Endothelial cell of umbilical vein (primary cell): ENCODE data around the gene NADSYN1. TPM values are rescaled to one million over a fixed set of nuclear protein-coding genes. Genes with fewer than 3 reads are reported as not detected.

ENCODE experiments used
- BruUV-seq: library from RNA; stranded (reverse); fragments of 400-500 nt; replicated peaks from 2 replicates; lab custom pipeline; 2021; lab: Mats Ljungman, UMichigan
- CTCF ChIA-PET: fragments of 300-600, 350-600 bp; sonication (Branson Sonifier 250); formaldehyde crosslinking; loops from one replicate; lab custom pipeline; 2021; ENCODE audit warnings: antibody characterized with exemption, inconsistent platforms; lab: Charles Lee
- POLR2A ChIA-PET: fragments of 300-600, 350-600 bp; sonication (Branson Sonifier 250); formaldehyde crosslinking; loops from one replicate; lab custom pipeline; 2021; ENCODE audit warnings: antibody characterized with exemption, inconsistent platforms; lab: Charles Lee
- DNase-seq: peaks from one replicate; pipeline ENCODE4 v3.0.0-alpha.2; 2011; ENCODE audit warnings: low read depth, low spot score
- FAIRE-seq: peaks from 2 replicates; lab custom pipeline; 2011; peaks lifted over from hg19 to GRCh38; lab: Jason Lieb, UNC
- H2AFZ ChIP-seq: 2 replicates; pipeline ENCODE4 v1.6.0; 2012; ENCODE audit warnings: low read depth, low read length, control low read depth, inconsistent platforms
- H3K27ac ChIP-seq: 2 replicates; pipeline ENCODE4 v1.5.1; 2011; ENCODE audit warnings: low read depth, mild to moderate bottlenecking, control low read depth, low read length, moderate library complexity; ENCODE audit not compliant: insufficient read depth
- H3K27me3 ChIP-seq, 2 experiments: 2 replicates each; pipeline versions ENCODE4 v1.6.0 to v1.6.1; 2011; ENCODE audit warnings: low read length in 2 of 2, mixed read lengths in 1 of 2; ENCODE audit not compliant: control insufficient read depth in 2 of 2, insufficient read depth in 2 of 2
- H3K36me3 ChIP-seq, 2 experiments: 2 replicates in 1 of 2; 3 replicates in 1 of 2; pipeline ENCODE4 v1.5.1; 2011; ENCODE audit warnings: low read length in 2 of 2, mild to moderate bottlenecking in 1 of 2, moderate library complexity in 1 of 2; ENCODE audit not compliant: control insufficient read depth in 2 of 2, insufficient read depth in 2 of 2; ENCODE audit errors: extremely low read depth in 1 of 2
- H3K4me1 ChIP-seq: 3 replicates; pipeline ENCODE4 v1.5.1; 2011; ENCODE audit warnings: mild to moderate bottlenecking, low read length; ENCODE audit not compliant: control insufficient read depth, insufficient read depth; ENCODE audit errors: extremely low read depth
- H3K4me2 ChIP-seq: 2 replicates; pipeline ENCODE4 v1.6.1; 2011; ENCODE audit warnings: low read length, control low read depth, mixed read lengths; ENCODE audit not compliant: insufficient read depth
- H3K4me3 ChIP-seq, 3 experiments: fragments of 200-600 bp in 1 of 3; sonication (generic), shearing (Covaris generic) in 1 of 3; replicated peaks in 1 of 3; 2 replicates each; pipeline ENCODE4 v1.5.1; 2011 to 2016; ENCODE audit warnings: control low read depth in 3 of 3, low read length in 3 of 3, mild to moderate bottlenecking in 2 of 3, inconsistent platforms in 1 of 3, low read depth in 1 of 3, moderate library complexity in 1 of 3; ENCODE audit not compliant: insufficient read depth in 1 of 3
- H3K79me2 ChIP-seq: 2 replicates; pipeline ENCODE4 v1.6.0; 2012; ENCODE audit warnings: low read length, inconsistent platforms; ENCODE audit not compliant: control insufficient read depth, insufficient read depth
- H3K9ac ChIP-seq: replicated peaks from 2 replicates; pipeline ENCODE3; 2011; ENCODE audit warnings: low read length, control low read depth; ENCODE audit not compliant: insufficient read depth; ENCODE audit errors: extremely low read depth
- H3K9me1 ChIP-seq: replicated peaks from 3 replicates; pipeline ENCODE4 v1.6.0; 2011; ENCODE audit warnings: mild to moderate bottlenecking, low read length; ENCODE audit not compliant: control insufficient read depth, insufficient read depth; ENCODE audit errors: extremely low read depth
- H3K9me3 ChIP-seq: replicated peaks from 2 replicates; pipeline ENCODE4 v1.5.1; 2012; ENCODE audit warnings: low read length, inconsistent platforms; ENCODE audit not compliant: control insufficient read depth, insufficient read depth
- H4K20me1 ChIP-seq: replicated peaks from 2 replicates; pipeline ENCODE3; 2011; ENCODE audit warnings: mild to moderate bottlenecking, low read length; ENCODE audit not compliant: control insufficient read depth, insufficient read depth; ENCODE audit errors: extremely low read depth
- EZH2 ChIP-seq: IDR thresholded peaks from 2 replicates; pipeline ENCODE4 v1.6.1; 2012; ENCODE audit warnings: borderline replicate concordance, low read depth, mild to moderate bottlenecking, moderate library complexity, low read length, inconsistent platforms; ENCODE audit not compliant: severe bottlenecking
- FOS ChIP-seq: IDR thresholded peaks from 2 replicates; pipeline ENCODE4 v1.6.1; 2011; ENCODE audit warnings: mild to moderate bottlenecking, low read length, moderate library complexity, borderline replicate concordance; ENCODE audit not compliant: insufficient read depth
- GATA2 ChIP-seq: IDR thresholded peaks from 2 replicates; pipeline ENCODE4 v1.7.0; 2011; ENCODE audit warnings: low read depth, mild to moderate bottlenecking, moderate library complexity, mixed read lengths, low read length; ENCODE audit not compliant: insufficient read length, insufficient read depth
- JUN ChIP-seq: IDR thresholded peaks from 2 replicates; pipeline ENCODE4 v1.6.1; 2011; ENCODE audit warnings: borderline replicate concordance, low read depth; ENCODE audit not compliant: insufficient read length, insufficient read depth
- MYC ChIP-seq: IDR thresholded peaks from one replicate; pipeline ENCODE4 v1.6.1; 2011; ENCODE audit warnings: mild to moderate bottlenecking, low read depth, low read length
- POLR2A ChIP-seq: IDR thresholded peaks from 2 replicates; pipeline ENCODE4 v1.6.1; 2012; ENCODE audit warnings: low read depth, mild to moderate bottlenecking, control low read depth, low read length
- POLR2AphosphoS5 ChIP-seq: IDR thresholded peaks from 2 replicates; pipeline ENCODE4 v1.6.1; 2012; ENCODE audit warnings: low read depth, mild to moderate bottlenecking, control low read depth, low read length, moderate library complexity; ENCODE audit not compliant: insufficient read depth
- dilution Hi-C: fragments of 300-500 bp; cut with MboI; formaldehyde crosslinking; loops from one replicate; pipeline ENCODE4 v1.15.0; 2019; ENCODE audit warnings: low sequenced_read_pairs; ENCODE audit not compliant: extremely low pct_ligation_motif_present
- intact Hi-C: fragments of 100-400 bp; cut with micrococcal nuclease; formaldehyde crosslinking; loops from one replicate; pipeline ENCODE4 v1.10.0; 2022
- polyA plus RNA-seq, 4 experiments: library from polyadenylated mRNA; depleted of rRNA in 3 of 4; stranded (reverse) in 3 of 4; unstranded in 1 of 4; fragments of >200 nt; gene quantifications; 2 replicates each; pipeline versions ENCODE4 v1.2.1 to v1.2.3, GENCODE V29; 2011 to 2012; ENCODE audit warnings: missing spikeins in 1 of 4
- total RNA-seq: library from RNA; stranded (reverse); gene quantifications from 2 replicates; pipeline ENCODE4 v1.2.3, GENCODE V29; 2021
- TF ChIP-seq, protein P1 (sequence below): IDR thresholded peaks from 2 replicates; pipeline ENCODE4 v1.6.1; 2011; ENCODE audit not compliant: insufficient read depth, insufficient read length
- TF ChIP-seq, protein P2 (sequence below), 2 donors: IDR thresholded peaks; 1 replicate in 1 of 2; 2 replicates in 1 of 2; pipeline ENCODE4 v1.5.1; 2011; ENCODE audit warnings: low read length in 2 of 2, mild to moderate bottlenecking in 2 of 2, moderate library complexity in 2 of 2, control low read depth in 1 of 2, inconsistent platforms in 1 of 2, low read depth in 1 of 2; ENCODE audit not compliant: insufficient read depth in 1 of 2; ENCODE audit errors: extremely low read depth in 1 of 2

NADSYN1 gene
- total and polyA plus RNA-seq, 2 donors (not counting 3 experiments of a cell fraction or from before 2014, with no cell fraction given): 77.5 to 99.2 TPM

DNA sequence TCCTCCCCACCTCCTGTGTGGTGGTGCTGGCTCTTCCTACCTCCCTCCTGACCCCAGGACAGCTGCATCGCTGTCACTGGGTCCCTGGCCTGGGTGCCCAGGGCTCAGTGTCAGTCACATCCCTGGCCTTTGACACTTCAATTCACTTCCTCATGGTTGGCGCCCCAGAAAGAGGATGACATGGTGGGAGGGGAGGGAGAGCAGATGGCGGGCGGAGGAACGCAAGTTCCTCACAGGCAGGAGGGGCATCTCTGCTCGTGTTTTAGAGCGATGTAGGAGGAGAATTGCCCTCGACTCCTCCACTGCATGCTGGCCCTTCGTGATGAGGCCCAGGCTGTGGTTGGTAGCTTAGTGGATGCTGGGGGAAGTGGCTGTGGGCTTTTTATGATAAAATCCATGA is 38.9 kb downstream of the NADSYN1 start:
- dilution Hi-C loops: no loop called here

More for the DNA sequence above, 38.9 kb downstream of the NADSYN1 start:
- CTCF ChIA-PET: no interaction called here
- peaks cover 6 to 26% of the 10 kb centered on the region in 2 experiments for H3K36me3 ChIP-seq
- intact Hi-C loops: no loop called here
- POLR2A ChIA-PET: no interaction called here
- H3K4me3 ChIP-seq: no peak overlapping the region
- no peaks in the 10 kb centered on the region for H3K79me2 ChIP-seq
- H3K9ac ChIP-seq: no peak overlapping the region
- no TSS peak for BruUV-seq
- H3K4me1 ChIP-seq: peaks cover 25% of the 10 kb centered on the region
- DNase-seq (no peak), FAIRE-seq (no peak)
- no peak overlapping the region for H3K27ac ChIP-seq
- H2AFZ ChIP-seq: no peak overlapping the region
- H3K27me3 ChIP-seq: no peaks in the 10 kb centered on the region
- TF ChIP-seq MYC (no peak), POLR2A (no peak), FOS (no peak), JUN (no peak), POLR2AphosphoS5 (no peak), GATA2 (no peak), EZH2 (no peak)
- TF ChIP-seq, protein P1, sequence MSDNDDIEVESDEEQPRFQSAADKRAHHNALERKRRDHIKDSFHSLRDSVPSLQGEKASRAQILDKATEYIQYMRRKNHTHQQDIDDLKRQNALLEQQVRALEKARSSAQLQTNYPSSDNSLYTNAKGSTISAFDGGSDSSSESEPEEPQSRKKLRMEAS: no peak
- TF ChIP-seq, protein P2, sequence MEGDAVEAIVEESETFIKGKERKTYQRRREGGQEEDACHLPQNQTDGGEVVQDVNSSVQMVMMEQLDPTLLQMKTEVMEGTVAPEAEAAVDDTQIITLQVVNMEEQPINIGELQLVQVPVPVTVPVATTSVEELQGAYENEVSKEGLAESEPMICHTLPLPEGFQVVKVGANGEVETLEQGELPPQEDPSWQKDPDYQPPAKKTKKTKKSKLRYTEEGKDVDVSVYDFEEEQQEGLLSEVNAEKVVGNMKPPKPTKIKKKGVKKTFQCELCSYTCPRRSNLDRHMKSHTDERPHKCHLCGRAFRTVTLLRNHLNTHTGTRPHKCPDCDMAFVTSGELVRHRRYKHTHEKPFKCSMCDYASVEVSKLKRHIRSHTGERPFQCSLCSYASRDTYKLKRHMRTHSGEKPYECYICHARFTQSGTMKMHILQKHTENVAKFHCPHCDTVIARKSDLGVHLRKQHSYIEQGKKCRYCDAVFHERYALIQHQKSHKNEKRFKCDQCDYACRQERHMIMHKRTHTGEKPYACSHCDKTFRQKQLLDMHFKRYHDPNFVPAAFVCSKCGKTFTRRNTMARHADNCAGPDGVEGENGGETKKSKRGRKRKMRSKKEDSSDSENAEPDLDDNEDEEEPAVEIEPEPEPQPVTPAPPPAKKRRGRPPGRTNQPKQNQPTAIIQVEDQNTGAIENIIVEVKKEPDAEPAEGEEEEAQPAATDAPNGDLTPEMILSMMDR (IDR thresholded peaks at IDR 0.05; ENCODE audit: extremely low read depth in 1 of 2, insufficient read depth in 1 of 2, low read depth in 1 of 2, low read length in 2 of 2): no peak
- H3K4me2 ChIP-seq: no peak overlapping the region
- H4K20me1 ChIP-seq: no peaks in the 10 kb centered on the region
- H3K9me3 ChIP-seq: no peaks in the 10 kb centered on the region
- H3K9me1 ChIP-seq: no peaks in the 10 kb centered on the region
